HepG2 (cell line): Measurements from ENCODE around the gene USP32. TPM values are rescaled to one million over a fixed set of nuclear protein-coding genes. Genes with fewer than 3 reads are reported as not detected.

ENCODE experiments used
- CCDC6 ChIP-seq: sonication (generic); formaldehyde crosslinking; IDR thresholded peaks from 2 replicates; pipeline ENCODE4 v1.8.1; 2022; ENCODE audit warnings: mild to moderate bottlenecking, missing genetic modification reagents, moderate library complexity
- FOXM1 ChIP-seq: sonication (generic); formaldehyde crosslinking; IDR thresholded peaks from 2 replicates; pipeline ENCODE4 v1.5.0; 2020; ENCODE audit warnings: missing genetic modification reagents
- MIER3 ChIP-seq: IDR thresholded peaks from 2 replicates; pipeline ENCODE4 v1.6.1; 2016; ENCODE audit warnings: missing compliant biosample characterization, borderline replicate concordance
- NONO ChIP-seq, 2 experiments: fragments of 450-650 bp in 1 of 2; sonication (generic) in 1 of 2; formaldehyde crosslinking in 1 of 2; IDR thresholded peaks in 1 of 2; conservative IDR thresholded peaks in 1 of 2; 2 replicates each; pipeline versions ENCODE4 v1.6.1 to v1.8.0; 2017 to 2022; ENCODE audit warnings: mild to moderate bottlenecking in 1 of 2, missing genetic modification reagents in 1 of 2, moderate library complexity in 1 of 2
- ZIK1 ChIP-seq: sonication (generic); formaldehyde crosslinking; IDR thresholded peaks from 2 replicates; pipeline ENCODE4 v1.5.0; 2020; ENCODE audit warnings: mild to moderate bottlenecking, low read depth, missing genetic modification reagents, borderline replicate concordance
- ZNF101 ChIP-seq: sonication (generic); formaldehyde crosslinking; IDR thresholded peaks from 2 replicates; pipeline ENCODE4 v1.4.0; 2020; ENCODE audit warnings: mild to moderate bottlenecking, low read depth, missing genetic modification reagents, borderline replicate concordance
- polyA plus RNA-seq, 8 experiments: library from polyadenylated mRNA; depleted of rRNA in 3 of 8; stranded (reverse) in 7 of 8; unstranded in 1 of 8; fragments of >200 nt; fragmentation: Illumina TruSeq in 4 of 8; extraction: Trizol in 4 of 8; gene quantifications; 2 replicates each; pipeline versions ENCODE4 v1.2.1 to v1.2.3, GENCODE V29; 2011 to 2016; ENCODE audit warnings: low read depth in 4 of 8, missing spikeins in 1 of 8, mixed read lengths in 1 of 8; ENCODE audit not compliant: insufficient read depth in 1 of 8
- total RNA-seq, 5 experiments: library from RNA; depleted of rRNA; stranded (reverse); fragments of >200 nt; fragmentation: Illumina TruSeq; extraction: Trizol; gene quantifications; 2 replicates each; pipeline ENCODE4 v1.2.3, GENCODE V29; 2016; ENCODE audit warnings: low read depth in 1 of 5
- TF ChIP-seq, protein P1 (sequence below): sonication (generic); formaldehyde crosslinking; IDR thresholded peaks from 2 replicates; pipeline ENCODE4 v1.4.0; 2020; ENCODE audit warnings: missing genetic modification reagents
- TF ChIP-seq, protein P2 (sequence below): sonication (generic); formaldehyde crosslinking; IDR thresholded peaks from 2 replicates; pipeline ENCODE4 v1.4.0; 2020; ENCODE audit warnings: mild to moderate bottlenecking, missing genetic modification reagents
- TF ChIP-seq, protein P3 (sequence below), 2 experiments: sonication (generic) in 1 of 2; formaldehyde crosslinking in 1 of 2; IDR thresholded peaks; 2 replicates each; pipeline versions ENCODE4 v1.4.0 to v1.6.1; 2016 to 2020; ENCODE audit warnings: borderline replicate concordance in 1 of 2, low read depth in 1 of 2, mild to moderate bottlenecking in 1 of 2, missing genetic modification reagents in 1 of 2
- TF ChIP-seq, protein P4 (sequence below), 2 experiments: sonication (generic) in 1 of 2; formaldehyde crosslinking in 1 of 2; IDR thresholded peaks; 2 replicates each; pipeline versions ENCODE4 v1.4.0 to v1.6.1; 2018 to 2020; ENCODE audit warnings: missing genetic modification reagents in 2 of 2, borderline replicate concordance in 1 of 2, low read depth in 1 of 2, mild to moderate bottlenecking in 1 of 2, missing biosample characterization in 1 of 2
- TF ChIP-seq, protein P5 (sequence below): sonication (generic); formaldehyde crosslinking; IDR thresholded peaks from 2 replicates; pipeline ENCODE4 v1.4.0; 2020; ENCODE audit warnings: mild to moderate bottlenecking, missing genetic modification reagents
- TF ChIP-seq, protein P6 (sequence below): sonication (generic); formaldehyde crosslinking; IDR thresholded peaks from 2 replicates; pipeline ENCODE4 v1.4.0; 2020; ENCODE audit warnings: low read depth, mild to moderate bottlenecking, missing genetic modification reagents

The USP32 gene
- total and polyA plus RNA-seq, 2 of the 13 experiments (the other 11 are each of a cell fraction or from before 2014, with no cell fraction given), result 24.9 to 39.9 TPM

DNA sequence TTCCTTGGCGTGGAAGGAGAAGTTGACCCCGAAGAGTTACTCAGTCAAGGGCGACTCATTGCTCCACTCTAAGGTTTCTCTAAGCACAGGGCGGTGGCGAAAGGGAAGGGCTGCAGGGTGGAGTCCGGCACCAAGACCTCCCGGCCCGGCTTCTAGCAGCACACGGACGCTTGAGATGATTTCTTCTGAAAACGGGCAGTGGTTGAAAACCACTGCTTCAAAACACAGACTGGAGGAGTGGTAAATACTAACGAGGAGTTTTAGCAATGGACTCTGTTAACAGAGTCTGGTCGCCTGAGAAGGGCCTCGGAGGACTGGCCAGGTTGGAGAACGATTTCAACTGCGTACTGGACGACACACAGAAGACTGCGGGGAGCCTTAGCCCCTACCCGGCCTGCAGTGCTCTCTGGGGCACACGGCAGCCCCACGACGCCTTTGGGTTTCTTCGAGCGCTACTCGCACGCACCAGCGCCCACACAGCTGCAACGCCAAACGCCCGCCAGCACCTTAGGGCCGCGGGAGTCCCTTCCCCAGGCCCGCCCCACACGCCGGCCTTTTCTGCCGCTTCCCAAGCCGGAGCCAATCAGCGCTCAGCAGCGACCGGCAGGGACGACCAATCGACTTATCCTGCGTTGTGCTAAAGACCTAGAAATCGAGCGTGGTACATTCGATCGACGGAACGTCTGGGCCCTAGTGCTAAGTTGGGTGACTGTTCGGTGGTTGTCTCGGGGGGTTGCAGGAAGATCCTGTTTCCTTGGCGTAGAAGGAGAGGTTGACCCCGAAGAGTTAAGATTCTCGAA is 256.6 kb downstream of the USP32 start (continued):
- TF ChIP-seq CCDC6 (CRISPR knock-in tag), result no peak; the same call in 1 of the 2 replicates
- peak; percentile 92 for TF ChIP-seq FOXM1 (CRISPR knock-in tag)
- TF ChIP-seq, protein P1, sequence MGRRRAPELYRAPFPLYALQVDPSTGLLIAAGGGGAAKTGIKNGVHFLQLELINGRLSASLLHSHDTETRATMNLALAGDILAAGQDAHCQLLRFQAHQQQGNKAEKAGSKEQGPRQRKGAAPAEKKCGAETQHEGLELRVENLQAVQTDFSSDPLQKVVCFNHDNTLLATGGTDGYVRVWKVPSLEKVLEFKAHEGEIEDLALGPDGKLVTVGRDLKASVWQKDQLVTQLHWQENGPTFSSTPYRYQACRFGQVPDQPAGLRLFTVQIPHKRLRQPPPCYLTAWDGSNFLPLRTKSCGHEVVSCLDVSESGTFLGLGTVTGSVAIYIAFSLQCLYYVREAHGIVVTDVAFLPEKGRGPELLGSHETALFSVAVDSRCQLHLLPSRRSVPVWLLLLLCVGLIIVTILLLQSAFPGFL, result peak; percentile 97
- TF ChIP-seq, protein P2, sequence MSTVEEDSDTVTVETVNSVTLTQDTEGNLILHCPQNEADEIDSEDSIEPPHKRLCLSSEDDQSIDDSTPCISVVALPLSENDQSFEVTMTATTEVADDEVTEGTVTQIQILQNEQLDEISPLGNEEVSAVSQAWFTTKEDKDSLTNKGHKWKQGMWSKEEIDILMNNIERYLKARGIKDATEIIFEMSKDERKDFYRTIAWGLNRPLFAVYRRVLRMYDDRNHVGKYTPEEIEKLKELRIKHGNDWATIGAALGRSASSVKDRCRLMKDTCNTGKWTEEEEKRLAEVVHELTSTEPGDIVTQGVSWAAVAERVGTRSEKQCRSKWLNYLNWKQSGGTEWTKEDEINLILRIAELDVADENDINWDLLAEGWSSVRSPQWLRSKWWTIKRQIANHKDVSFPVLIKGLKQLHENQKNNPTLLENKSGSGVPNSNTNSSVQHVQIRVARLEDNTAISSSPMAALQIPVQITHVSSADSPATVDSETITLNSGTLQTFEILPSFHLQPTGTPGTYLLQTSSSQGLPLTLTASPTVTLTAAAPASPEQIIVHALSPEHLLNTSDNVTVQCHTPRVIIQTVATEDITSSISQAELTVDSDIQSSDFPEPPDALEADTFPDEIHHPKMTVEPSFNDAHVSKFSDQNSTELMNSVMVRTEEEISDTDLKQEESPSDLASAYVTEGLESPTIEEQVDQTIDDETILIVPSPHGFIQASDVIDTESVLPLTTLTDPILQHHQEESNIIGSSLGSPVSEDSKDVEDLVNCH, result no peak
- TF ChIP-seq MIER3, result peak; percentile 61; the same call in 1 of the 2 replicates
- TF ChIP-seq, protein P3, sequence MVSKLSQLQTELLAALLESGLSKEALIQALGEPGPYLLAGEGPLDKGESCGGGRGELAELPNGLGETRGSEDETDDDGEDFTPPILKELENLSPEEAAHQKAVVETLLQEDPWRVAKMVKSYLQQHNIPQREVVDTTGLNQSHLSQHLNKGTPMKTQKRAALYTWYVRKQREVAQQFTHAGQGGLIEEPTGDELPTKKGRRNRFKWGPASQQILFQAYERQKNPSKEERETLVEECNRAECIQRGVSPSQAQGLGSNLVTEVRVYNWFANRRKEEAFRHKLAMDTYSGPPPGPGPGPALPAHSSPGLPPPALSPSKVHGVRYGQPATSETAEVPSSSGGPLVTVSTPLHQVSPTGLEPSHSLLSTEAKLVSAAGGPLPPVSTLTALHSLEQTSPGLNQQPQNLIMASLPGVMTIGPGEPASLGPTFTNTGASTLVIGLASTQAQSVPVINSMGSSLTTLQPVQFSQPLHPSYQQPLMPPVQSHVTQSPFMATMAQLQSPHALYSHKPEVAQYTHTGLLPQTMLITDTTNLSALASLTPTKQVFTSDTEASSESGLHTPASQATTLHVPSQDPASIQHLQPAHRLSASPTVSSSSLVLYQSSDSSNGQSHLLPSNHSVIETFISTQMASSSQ (IDR thresholded peaks at IDR 0.05; ENCODE audit: low read depth), result no peak
- TF ChIP-seq, protein P3 (CRISPR knock-in tag; IDR thresholded peaks at IDR 0.05; ENCODE audit: borderline replicate concordance), result peak; percentile 54; the same call in 1 of the 2 replicates
- no peak for TF ChIP-seq NONO (IDR thresholded peaks at IDR 0.05)
- peak; percentile 89 for TF ChIP-seq NONO (CRISPR knock-in tag; conservative IDR thresholded peaks at IDR 0.05)
- no peak; the same call in 1 of the 2 replicates for TF ChIP-seq ZIK1
- TF ChIP-seq, protein P4, sequence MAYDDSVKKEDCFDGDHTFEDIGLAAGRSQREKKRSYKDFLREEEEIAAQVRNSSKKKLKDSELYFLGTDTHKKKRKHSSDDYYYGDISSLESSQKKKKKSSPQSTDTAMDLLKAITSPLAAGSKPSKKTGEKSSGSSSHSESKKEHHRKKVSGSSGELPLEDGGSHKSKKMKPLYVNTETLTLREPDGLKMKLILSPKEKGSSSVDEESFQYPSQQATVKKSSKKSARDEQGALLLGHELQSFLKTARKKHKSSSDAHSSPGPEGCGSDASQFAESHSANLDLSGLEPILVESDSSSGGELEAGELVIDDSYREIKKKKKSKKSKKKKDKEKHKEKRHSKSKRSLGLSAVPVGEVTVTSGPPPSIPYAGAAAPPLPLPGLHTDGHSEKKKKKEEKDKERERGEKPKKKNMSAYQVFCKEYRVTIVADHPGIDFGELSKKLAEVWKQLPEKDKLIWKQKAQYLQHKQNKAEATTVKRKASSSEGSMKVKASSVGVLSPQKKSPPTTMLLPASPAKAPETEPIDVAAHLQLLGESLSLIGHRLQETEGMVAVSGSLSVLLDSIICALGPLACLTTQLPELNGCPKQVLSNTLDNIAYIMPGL (CRISPR knock-in tag; IDR thresholded peaks at IDR 0.05; ENCODE audit: borderline replicate concordance in 1 of 2, low read depth in 1 of 2), result peak in 1 of 2 experiments; percentile 67; a peak in 3 of 4 replicates
- TF ChIP-seq, protein P5, sequence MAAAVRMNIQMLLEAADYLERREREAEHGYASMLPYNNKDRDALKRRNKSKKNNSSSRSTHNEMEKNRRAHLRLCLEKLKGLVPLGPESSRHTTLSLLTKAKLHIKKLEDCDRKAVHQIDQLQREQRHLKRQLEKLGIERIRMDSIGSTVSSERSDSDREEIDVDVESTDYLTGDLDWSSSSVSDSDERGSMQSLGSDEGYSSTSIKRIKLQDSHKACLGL (CRISPR knock-in tag), result peak; percentile 86
- 0 out of 2 replicates have a peak, but pooled peaks have one; percentile 24 for TF ChIP-seq ZNF101
- TF ChIP-seq, protein P6, sequence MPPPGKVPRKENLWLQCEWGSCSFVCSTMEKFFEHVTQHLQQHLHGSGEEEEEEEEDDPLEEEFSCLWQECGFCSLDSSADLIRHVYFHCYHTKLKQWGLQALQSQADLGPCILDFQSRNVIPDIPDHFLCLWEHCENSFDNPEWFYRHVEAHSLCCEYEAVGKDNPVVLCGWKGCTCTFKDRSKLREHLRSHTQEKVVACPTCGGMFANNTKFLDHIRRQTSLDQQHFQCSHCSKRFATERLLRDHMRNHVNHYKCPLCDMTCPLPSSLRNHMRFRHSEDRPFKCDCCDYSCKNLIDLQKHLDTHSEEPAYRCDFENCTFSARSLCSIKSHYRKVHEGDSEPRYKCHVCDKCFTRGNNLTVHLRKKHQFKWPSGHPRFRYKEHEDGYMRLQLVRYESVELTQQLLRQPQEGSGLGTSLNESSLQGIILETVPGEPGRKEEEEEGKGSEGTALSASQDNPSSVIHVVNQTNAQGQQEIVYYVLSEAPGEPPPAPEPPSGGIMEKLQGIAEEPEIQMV (CRISPR knock-in tag), result peak; percentile 85; the same call in 1 of the 2 replicates
